CD14-positive monocyte (primary cell): ENCODE results near the gene HEATR1. TPM values are rescaled to one million over a fixed set of nuclear protein-coding genes. Genes with fewer than 3 reads are reported as not detected.

Experiments
- DNase-seq, 3 donors: peaks; one replicate each; pipeline ENCODE4 v3.0.0-alpha.2; 2011 to 2022
- H2AFZ ChIP-seq: 2 replicates; pipeline ENCODE4 v1.6.0; 2012; ENCODE audit warnings: mild to moderate bottlenecking, low read depth, low read length, inconsistent platforms; ENCODE audit not compliant: insufficient read depth, poor library complexity, severe bottlenecking
- H3K27ac ChIP-seq, 2 donors: 1 replicate in 1 of 2; 2 replicates in 1 of 2; pipeline ENCODE4 v1.5.1; 2012 to 2013; ENCODE audit warnings: low read length in 2 of 2, control low read depth in 1 of 2, inconsistent platforms in 1 of 2, low read depth in 1 of 2, mild to moderate bottlenecking in 1 of 2
- H3K27me3 ChIP-seq, 2 donors: one replicate each; pipeline versions ENCODE4 v1.6.0 to v1.6.1; 2011 to 2013; ENCODE audit warnings: low read length in 2 of 2; ENCODE audit not compliant: control insufficient read depth in 2 of 2, insufficient read depth in 2 of 2
- H3K36me3 ChIP-seq, 2 donors: replicated peaks in 1 of 2; 1 replicate in 1 of 2; 2 replicates in 1 of 2; pipeline versions ENCODE4 v1.5.1 to v1.6.1; 2012 to 2013; ENCODE audit warnings: low read length in 2 of 2, control low read depth in 1 of 2, inconsistent platforms in 1 of 2, mild to moderate bottlenecking in 1 of 2; ENCODE audit not compliant: insufficient read depth in 2 of 2, control insufficient read depth in 1 of 2
- H3K4me1 ChIP-seq, 2 donors: 1 replicate in 1 of 2; 2 replicates in 1 of 2; pipeline versions ENCODE4 v1.5.1 to v1.6.1; 2012 to 2013; ENCODE audit warnings: low read length in 2 of 2, control low read depth in 1 of 2, inconsistent platforms in 1 of 2, mild to moderate bottlenecking in 1 of 2, moderate library complexity in 1 of 2; ENCODE audit not compliant: insufficient read depth in 2 of 2, control insufficient read depth in 1 of 2
- H3K4me2 ChIP-seq: replicated peaks from 2 replicates; pipeline ENCODE3; 2012; ENCODE audit warnings: low read length, moderate library complexity, mild to moderate bottlenecking; ENCODE audit not compliant: poor library complexity, severe bottlenecking; ENCODE audit errors: extremely low read depth
- H3K4me3 ChIP-seq, 3 experiments: fragments of 200-600 bp in 1 of 3; sonication (generic) in 1 of 3; replicated peaks in 1 of 3; 1 replicate in 2 of 3; 2 replicates in 1 of 3; pipeline ENCODE4 v1.5.1; 2011 to 2013; ENCODE audit warnings: low read length in 3 of 3, mild to moderate bottlenecking in 3 of 3, control low read depth in 2 of 3, low read depth in 2 of 3, inconsistent platforms in 1 of 3, moderate library complexity in 1 of 3
- H3K79me2 ChIP-seq: 2 replicates; pipeline ENCODE4 v1.6.0; 2012; ENCODE audit warnings: mild to moderate bottlenecking, control low read depth, inconsistent platforms, low read length, moderate library complexity; ENCODE audit not compliant: insufficient read depth
- H3K9ac ChIP-seq: 2 replicates; pipeline ENCODE4 v1.6.0; 2017; ENCODE audit warnings: low read length, mild to moderate bottlenecking; ENCODE audit not compliant: insufficient read depth, poor library complexity, severe bottlenecking
- H3K9me3 ChIP-seq, 2 donors: replicated peaks in 1 of 2; 1 replicate in 1 of 2; 2 replicates in 1 of 2; pipeline versions ENCODE4 v1.5.1 to v1.6.1; 2012 to 2013; ENCODE audit warnings: low read length in 2 of 2, control low read depth in 1 of 2; ENCODE audit not compliant: control insufficient read depth in 1 of 2, insufficient read depth in 1 of 2
- H4K20me1 ChIP-seq: 2 replicates; pipeline ENCODE4 v1.6.0; 2012; ENCODE audit warnings: mild to moderate bottlenecking, low read length, control low read depth, moderate library complexity; ENCODE audit not compliant: insufficient read depth
- H3K27ac Mint-ChIP-seq, 7 donors: one replicate each; pipeline ENCODE4 v1.8.0; 2020; ENCODE audit warnings: mild to moderate bottlenecking in 7 of 7, mixed read lengths in 7 of 7, moderate library complexity in 6 of 7, inconsistent platforms in 2 of 7
- H3K27me3 Mint-ChIP-seq, 3 donors: one replicate each; pipeline ENCODE4 v1.8.0; 2021 to 2022; ENCODE audit warnings: low read depth in 3 of 3, mild to moderate bottlenecking in 3 of 3, mixed read lengths in 3 of 3, moderate library complexity in 3 of 3, inconsistent platforms in 1 of 3
- H3K36me3 Mint-ChIP-seq, 2 donors: one replicate each; pipeline ENCODE4 v1.8.0; 2020; ENCODE audit warnings: mixed read lengths in 2 of 2, inconsistent platforms in 1 of 2, mild to moderate bottlenecking in 1 of 2
- H3K4me1 Mint-ChIP-seq: one replicate; pipeline ENCODE4 v1.8.0; 2020; ENCODE audit warnings: mild to moderate bottlenecking, mixed read lengths
- H3K4me3 Mint-ChIP-seq, 2 donors: one replicate each; pipeline ENCODE4 v1.8.0; 2020; ENCODE audit warnings: mild to moderate bottlenecking in 2 of 2, mixed read lengths in 2 of 2, moderate library complexity in 1 of 2
- H3K9me3 Mint-ChIP-seq, 7 donors: one replicate each; pipeline ENCODE4 v1.8.0; 2020 to 2022; ENCODE audit warnings: mixed read lengths in 7 of 7, mild to moderate bottlenecking in 6 of 7, moderate library complexity in 6 of 7, inconsistent platforms in 2 of 7
- WGBS: methylation state at CpG from one replicate; pipeline ENCODE4 v1.1.5; 2013; ENCODE audit warnings: missing lambda C conversion rate; ENCODE audit not compliant: insufficient coverage; 5-methylcytosine and 5-hydroxymethylcytosine counted together
- intact Hi-C, 2 donors: fragments of 100-400 bp; cut with micrococcal nuclease; formaldehyde crosslinking; loops; one replicate each; pipeline versions ENCODE4 v1.15.0 to v1.15.1; 2023
- polyA plus RNA-seq, 3 donors: library from polyadenylated mRNA; depleted of rRNA in 1 of 3; unstranded in 2 of 3; stranded (reverse) in 1 of 3; fragments of 300-500 nt in 2 of 3; fragments of >200 nt in 1 of 3; fragmentation: Illumina TruSeq in 2 of 3; gene quantifications; 1 replicate in 2 of 3; 2 replicates in 1 of 3; pipeline ENCODE4 v1.2.3, GENCODE V29; 2012 to 2021
- TF ChIP-seq, protein P1 (sequence below): fragments of 200-600 bp; IDR thresholded peaks from one replicate; pipeline ENCODE4 v1.8.0; 2022; ENCODE audit warnings: antibody characterized with exemption, mild to moderate bottlenecking

Gene HEATR1
- polyA plus RNA-seq, 3 donors: 2.8 to 4.2 (median 3.7) TPM

DNA sequence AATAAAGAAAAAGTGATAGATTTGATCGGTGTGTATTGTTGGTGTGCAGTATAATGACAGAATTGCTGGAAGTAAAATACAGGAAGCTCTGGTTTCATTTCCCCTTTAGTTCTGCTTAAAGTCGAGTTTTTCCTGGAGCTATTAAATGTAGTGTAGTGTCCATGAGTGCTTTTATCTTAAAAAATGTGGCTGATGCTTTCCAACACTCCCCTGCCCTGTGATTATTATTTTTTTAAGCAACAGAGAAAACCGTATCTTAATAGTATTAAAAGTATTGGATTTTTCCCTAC lies 79.5 kb downstream of the HEATR1 start:
- peak overlapping the region; percentile 97 for H3K9ac ChIP-seq
- WGBS: no CpG with 5 or more reads among the region's 3 CpGs
- H3K27me3 ChIP-seq: no peaks in the 10 kb centered on the region
- peaks cover 26 to 27% of the 10 kb centered on the region in 2 donors for H3K36me3 ChIP-seq
- Mint-ChIP-seq H3K27me3 (no peaks in the 10 kb centered on the region), H3K4me3 (peak overlapping the region; percentile 92 to 99), H3K9me3 (no peaks in the 10 kb centered on the region), H3K27ac (peak overlapping the region; percentile 96 to 99 (median 97)), H3K4me1 (peaks cover 35% of the 10 kb centered on the region), H3K36me3 (peaks cover 20 to 32% of the 10 kb centered on the region in 2 donors)
- peak overlapping the region in 1 of 2 donors; percentile 98 for H3K27ac ChIP-seq
- DNase-seq: peak in 2 of 3 donors; percentile 62 to 87
- peak overlapping the region; percentile 100 for H2AFZ ChIP-seq
- peaks cover 30% of the 10 kb centered on the region for H4K20me1 ChIP-seq
- H3K4me1 ChIP-seq: peaks cover 15 to 25% of the 10 kb centered on the region in 2 donors
- H3K4me3 ChIP-seq: peak overlapping the region; percentile 91 to 96 (median 93)
- peak overlapping the region; percentile 98 for H3K4me2 ChIP-seq
- H3K9me3 ChIP-seq: no peaks in the 10 kb centered on the region
- intact Hi-C loops: loop anchor here (10.0 kb wide), 2 partner anchors 240 to 420 kb away; partner anchors contain the start of gene ERO1B (in 1 of the 2)
- peaks cover 62% of the 10 kb centered on the region for H3K79me2 ChIP-seq
- TF ChIP-seq, protein P1, sequence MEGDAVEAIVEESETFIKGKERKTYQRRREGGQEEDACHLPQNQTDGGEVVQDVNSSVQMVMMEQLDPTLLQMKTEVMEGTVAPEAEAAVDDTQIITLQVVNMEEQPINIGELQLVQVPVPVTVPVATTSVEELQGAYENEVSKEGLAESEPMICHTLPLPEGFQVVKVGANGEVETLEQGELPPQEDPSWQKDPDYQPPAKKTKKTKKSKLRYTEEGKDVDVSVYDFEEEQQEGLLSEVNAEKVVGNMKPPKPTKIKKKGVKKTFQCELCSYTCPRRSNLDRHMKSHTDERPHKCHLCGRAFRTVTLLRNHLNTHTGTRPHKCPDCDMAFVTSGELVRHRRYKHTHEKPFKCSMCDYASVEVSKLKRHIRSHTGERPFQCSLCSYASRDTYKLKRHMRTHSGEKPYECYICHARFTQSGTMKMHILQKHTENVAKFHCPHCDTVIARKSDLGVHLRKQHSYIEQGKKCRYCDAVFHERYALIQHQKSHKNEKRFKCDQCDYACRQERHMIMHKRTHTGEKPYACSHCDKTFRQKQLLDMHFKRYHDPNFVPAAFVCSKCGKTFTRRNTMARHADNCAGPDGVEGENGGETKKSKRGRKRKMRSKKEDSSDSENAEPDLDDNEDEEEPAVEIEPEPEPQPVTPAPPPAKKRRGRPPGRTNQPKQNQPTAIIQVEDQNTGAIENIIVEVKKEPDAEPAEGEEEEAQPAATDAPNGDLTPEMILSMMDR: no peak

DNA sequence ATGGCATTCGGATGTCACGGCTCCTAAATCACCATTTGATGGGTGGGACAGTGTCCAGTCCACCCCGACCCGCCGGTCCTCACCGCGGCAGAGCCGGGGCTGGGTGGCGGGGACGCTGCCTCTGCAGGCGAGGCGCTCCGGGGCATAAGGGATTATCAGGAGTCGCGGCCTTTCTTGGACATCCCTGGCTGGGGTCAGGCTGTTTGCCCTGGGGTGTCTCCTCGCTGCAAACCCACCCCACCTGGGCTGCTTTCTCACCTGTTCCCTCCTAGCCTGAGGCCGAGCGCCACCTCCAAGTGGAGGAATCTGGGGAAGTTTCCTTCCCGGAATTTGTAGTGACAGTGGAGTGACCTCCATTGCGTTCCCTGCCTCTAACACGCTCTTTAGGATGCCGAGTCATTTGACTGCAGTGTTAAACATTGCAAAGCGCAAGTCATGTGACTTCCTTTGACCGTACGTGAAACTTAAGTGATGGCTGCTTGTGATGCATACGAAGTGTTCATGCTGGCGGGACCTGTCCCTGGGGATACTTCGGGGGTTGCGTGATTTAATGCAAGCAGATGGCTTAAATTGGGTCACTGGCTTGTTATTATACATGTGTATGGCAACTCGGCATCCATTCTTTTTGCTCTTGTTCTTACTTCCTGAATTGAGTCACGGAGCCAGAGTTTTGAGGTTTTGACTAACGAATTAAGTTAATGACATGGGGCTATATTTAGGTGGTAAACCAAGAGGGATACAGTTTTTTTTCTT lies 80.0 kb downstream of the HEATR1 start:
- Mint-ChIP-seq H3K27me3 (no peaks in the 10 kb centered on the region), H3K9me3 (no peaks in the 10 kb centered on the region), H3K36me3 (peaks cover 20 to 32% of the 10 kb centered on the region in 2 donors), H3K4me3 (peak overlapping the region; percentile 92 to 99), H3K4me1 (peaks cover 35% of the 10 kb centered on the region), H3K27ac (peak overlapping the region; percentile 96 to 99 (median 97))
- H3K9me3 ChIP-seq: no peaks in the 10 kb centered on the region
- peak; percentile 79 to 90 (median 86) for DNase-seq
- peak overlapping the region; percentile 91 to 96 (median 93) for H3K4me3 ChIP-seq
- H2AFZ ChIP-seq: peak overlapping the region; percentile 100
- H3K9ac ChIP-seq: peak overlapping the region; percentile 97
- H3K4me1 ChIP-seq: peaks cover 15 to 25% of the 10 kb centered on the region in 2 donors
- TF ChIP-seq, protein P1: no peak
- peak overlapping the region; percentile 98 for H3K4me2 ChIP-seq
- H3K79me2 ChIP-seq: peaks cover 60% of the 10 kb centered on the region
- 1% methylated on average over 25 of the region's 32 CpGs for WGBS
- H4K20me1 ChIP-seq: peaks cover 25% of the 10 kb centered on the region
- intact Hi-C loops: loop anchor here (10.0 kb wide), 2 partner anchors 240 to 420 kb away; partner anchors contain the start of gene ERO1B (in 1 of the 2)
- H3K36me3 ChIP-seq: peaks cover 25 to 26% of the 10 kb centered on the region in 2 donors
- peak overlapping the region; percentile 98 for H3K27ac ChIP-seq
- H3K27me3 ChIP-seq: no peaks in the 10 kb centered on the region
